LNCaP clone FGC (cell line): ENCODE results near the gene LIPT2.

Experiments
- DNase-seq: peaks from one replicate; pipeline ENCODE4 v3.0.0-alpha.2; 2011; ENCODE audit warnings: low read depth
- H3K4me3 ChIP-seq: 2 replicates; pipeline ENCODE4 v1.5.1; 2011; ENCODE audit warnings: mild to moderate bottlenecking, low read depth, low read length, control low read depth
- CTCF ChIP-seq: IDR thresholded peaks from 2 replicates; pipeline ENCODE4 v1.5.1; 2012; ENCODE audit warnings: mild to moderate bottlenecking; ENCODE audit not compliant: control insufficient read depth, insufficient read depth; ENCODE audit errors: extremely low read depth

The LIPT2 gene

GRCh38 chr11:74468058-74468457 lies 25.5 kb downstream of the LIPT2 start:
- no peak for TF ChIP-seq CTCF
- H3K4me3 ChIP-seq, result no peak overlapping the region
- DNase-seq, result no peak

- H3K4me3 ChIP-seq, result no peak within 1 kb of the TSS
- no peak for DNase-seq
- no peak for TF ChIP-seq CTCF
Observed at GRCh38 chr11:74466916-74467885, 26.3 kb downstream of the LIPT2 start, which contains the start of gene KCNE3. KCNE3 (minus strand) TSS chr11:74467549; CDS start chr11:74457563, 9,986 bp downstream.

GRCh38 chr11:74465291-74465708 lies 28.2 kb downstream of the LIPT2 start:
- no peak overlapping the region for H3K4me3 ChIP-seq
- TF ChIP-seq CTCF, result no peak
- no peak for DNase-seq

GRCh38 chr11:74464746-74465145 lies 28.8 kb downstream of the LIPT2 start:
- H3K4me3 ChIP-seq, result no peak overlapping the region
- TF ChIP-seq CTCF, result no peak
- DNase-seq, result no peak

- DNase-seq, result no peak
- H3K4me3 ChIP-seq, result no peak overlapping the region
- TF ChIP-seq CTCF, result no peak
Observed at GRCh38 chr11:74463216-74463615, 30.3 kb downstream of the LIPT2 start.

GRCh38 chr11:74462631-74463030 lies 30.9 kb downstream of the LIPT2 start:
- no peak for DNase-seq
- TF ChIP-seq CTCF, result no peak
- H3K4me3 ChIP-seq, result no peak overlapping the region
